GM18511 (cell line): Measurements from ENCODE around the gene SPON2.

ENCODE experiments used
- ATAC-seq: cut with Tn5 transposase; IDR thresholded peaks from one replicate; pipeline ENCODE4 v1.9.1; 2021; ENCODE audit warnings: mild to moderate bottlenecking, moderate library complexity; ENCODE audit not compliant: unreplicated experiment

Gene SPON2

GRCh38 chr4:1172971-1173757 lies 781 bp upstream of the SPON2 start:
- no peak for ATAC-seq

- ATAC-seq: no peak
Measured at GRCh38 chr4:1171311-1172227, 814 bp downstream of the SPON2 start.

GRCh38 chr4:1170976-1171310 lies 1.4 kb downstream of the SPON2 start:
- ATAC-seq: no peak

- no peak for ATAC-seq
Measured at GRCh38 chr4:1170156-1170975, 2.0 kb downstream of the SPON2 start.

GRCh38 chr4:1169691-1170096 lies 2.7 kb downstream of the SPON2 start:
- ATAC-seq: no peak

GRCh38 chr4:1169171-1169671 lies 3.2 kb downstream of the SPON2 start:
- ATAC-seq: no peak

GRCh38 chr4:1168191-1169101 lies 3.9 kb downstream of the SPON2 start:
- ATAC-seq: no peak

- ATAC-seq: peak; percentile 89
Measured at GRCh38 chr4:1167244-1167949, 5.0 kb downstream of the SPON2 start.

GRCh38 chr4:1166509-1167243 lies 5.7 kb downstream of the SPON2 start:
- ATAC-seq: peak; percentile 6

- no peak for ATAC-seq
Measured at GRCh38 chr4:1164956-1165545, 7.3 kb downstream of the SPON2 start.

- no peak for ATAC-seq
Measured at GRCh38 chr4:1164444-1164843, 7.9 kb downstream of the SPON2 start.

GRCh38 chr4:1164040-1164439 lies 8.3 kb downstream of the SPON2 start:
- no peak for ATAC-seq

GRCh38 chr4:1160351-1160750 lies 12.0 kb downstream of the SPON2 start:
- ATAC-seq: no peak

GRCh38 chr4:1156069-1156468 lies 16.3 kb downstream of the SPON2 start:
- no peak for ATAC-seq

- no peak for ATAC-seq
Measured at GRCh38 chr4:1155314-1155713, 17.1 kb downstream of the SPON2 start.

- ATAC-seq: no peak
Measured at GRCh38 chr4:1154523-1155182, 17.7 kb downstream of the SPON2 start.

GRCh38 chr4:1154126-1154522 lies 18.3 kb downstream of the SPON2 start:
- no peak for ATAC-seq

GRCh38 chr4:1153567-1154090 lies 18.8 kb downstream of the SPON2 start:
- no peak for ATAC-seq
